Endothelial cell of umbilical vein (primary cell): ENCODE data around the gene SUPT5H.

Experiments used
- EZH2 ChIP-seq: IDR thresholded peaks from 2 replicates; pipeline ENCODE4 v1.6.1; 2012; ENCODE audit warnings: borderline replicate concordance, low read depth, mild to moderate bottlenecking, moderate library complexity, low read length, inconsistent platforms; ENCODE audit not compliant: severe bottlenecking
- FOS ChIP-seq: IDR thresholded peaks from 2 replicates; pipeline ENCODE4 v1.6.1; 2011; ENCODE audit warnings: mild to moderate bottlenecking, low read length, moderate library complexity, borderline replicate concordance; ENCODE audit not compliant: insufficient read depth
- GATA2 ChIP-seq: IDR thresholded peaks from 2 replicates; pipeline ENCODE4 v1.7.0; 2011; ENCODE audit warnings: low read depth, mild to moderate bottlenecking, moderate library complexity, mixed read lengths, low read length; ENCODE audit not compliant: insufficient read length, insufficient read depth
- MYC ChIP-seq: IDR thresholded peaks from one replicate; pipeline ENCODE4 v1.6.1; 2011; ENCODE audit warnings: mild to moderate bottlenecking, low read depth, low read length
- POLR2A ChIP-seq: IDR thresholded peaks from 2 replicates; pipeline ENCODE4 v1.6.1; 2012; ENCODE audit warnings: low read depth, mild to moderate bottlenecking, control low read depth, low read length
- POLR2AphosphoS5 ChIP-seq: IDR thresholded peaks from 2 replicates; pipeline ENCODE4 v1.6.1; 2012; ENCODE audit warnings: low read depth, mild to moderate bottlenecking, control low read depth, low read length, moderate library complexity; ENCODE audit not compliant: insufficient read depth
- TF ChIP-seq, protein P1 (sequence below), 2 donors: IDR thresholded peaks; 1 replicate in 1 of 2; 2 replicates in 1 of 2; pipeline ENCODE4 v1.5.1; 2011; ENCODE audit warnings: low read length in 2 of 2, mild to moderate bottlenecking in 2 of 2, moderate library complexity in 2 of 2, control low read depth in 1 of 2, inconsistent platforms in 1 of 2, low read depth in 1 of 2; ENCODE audit not compliant: insufficient read depth in 1 of 2; ENCODE audit errors: extremely low read depth in 1 of 2
- TF ChIP-seq, protein P2 (sequence below): IDR thresholded peaks from 2 replicates; pipeline ENCODE4 v1.6.1; 2011; ENCODE audit not compliant: insufficient read depth, insufficient read length

DNA sequence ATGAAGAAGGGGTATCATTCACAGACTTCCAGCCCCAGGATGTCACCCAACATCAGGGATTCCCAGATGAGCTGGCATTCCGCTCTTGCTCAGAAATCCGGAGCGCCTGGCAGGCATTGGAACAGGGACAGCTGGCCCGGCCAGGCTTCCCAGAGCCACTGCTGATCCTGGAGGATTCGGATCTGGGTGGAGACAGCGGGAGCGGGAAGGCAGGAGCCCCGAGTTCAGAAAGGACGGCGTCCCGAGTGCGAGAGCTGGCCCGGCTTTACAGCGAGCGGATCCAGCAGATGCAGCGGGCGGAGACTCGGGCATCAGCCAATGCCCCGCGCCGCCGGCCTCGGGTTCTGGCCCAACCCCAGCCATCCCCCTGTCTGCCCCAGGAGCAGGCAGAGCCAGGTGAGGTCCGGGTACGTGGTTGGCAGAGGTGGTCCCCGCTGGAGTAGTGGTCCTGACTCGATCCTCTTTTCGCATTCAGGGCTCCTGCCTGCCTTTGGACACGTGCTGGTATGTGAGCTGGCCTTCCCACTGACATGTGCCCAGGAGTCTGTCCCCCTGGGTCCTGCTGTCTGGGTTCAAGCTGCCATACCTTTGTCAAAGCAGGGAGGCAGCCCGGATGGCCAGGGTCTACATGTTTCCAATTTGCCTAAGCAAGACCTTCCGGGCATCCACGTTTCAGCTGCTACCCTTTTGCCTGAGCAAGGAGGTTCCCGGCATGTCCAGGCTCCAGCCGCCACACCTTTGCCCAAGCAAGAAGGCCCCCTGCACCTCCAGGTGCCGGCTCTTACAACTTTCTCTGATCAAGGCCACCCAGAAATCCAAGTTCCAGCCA, 21.9 kb upstream of the SUPT5H start:
- TF ChIP-seq, protein P1, sequence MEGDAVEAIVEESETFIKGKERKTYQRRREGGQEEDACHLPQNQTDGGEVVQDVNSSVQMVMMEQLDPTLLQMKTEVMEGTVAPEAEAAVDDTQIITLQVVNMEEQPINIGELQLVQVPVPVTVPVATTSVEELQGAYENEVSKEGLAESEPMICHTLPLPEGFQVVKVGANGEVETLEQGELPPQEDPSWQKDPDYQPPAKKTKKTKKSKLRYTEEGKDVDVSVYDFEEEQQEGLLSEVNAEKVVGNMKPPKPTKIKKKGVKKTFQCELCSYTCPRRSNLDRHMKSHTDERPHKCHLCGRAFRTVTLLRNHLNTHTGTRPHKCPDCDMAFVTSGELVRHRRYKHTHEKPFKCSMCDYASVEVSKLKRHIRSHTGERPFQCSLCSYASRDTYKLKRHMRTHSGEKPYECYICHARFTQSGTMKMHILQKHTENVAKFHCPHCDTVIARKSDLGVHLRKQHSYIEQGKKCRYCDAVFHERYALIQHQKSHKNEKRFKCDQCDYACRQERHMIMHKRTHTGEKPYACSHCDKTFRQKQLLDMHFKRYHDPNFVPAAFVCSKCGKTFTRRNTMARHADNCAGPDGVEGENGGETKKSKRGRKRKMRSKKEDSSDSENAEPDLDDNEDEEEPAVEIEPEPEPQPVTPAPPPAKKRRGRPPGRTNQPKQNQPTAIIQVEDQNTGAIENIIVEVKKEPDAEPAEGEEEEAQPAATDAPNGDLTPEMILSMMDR (IDR thresholded peaks at IDR 0.05; ENCODE audit: extremely low read depth in 1 of 2, insufficient read depth in 1 of 2, low read depth in 1 of 2, low read length in 2 of 2), result no peak
- TF ChIP-seq EZH2, result no peak
- TF ChIP-seq POLR2A, result no peak
- TF ChIP-seq, protein P2, sequence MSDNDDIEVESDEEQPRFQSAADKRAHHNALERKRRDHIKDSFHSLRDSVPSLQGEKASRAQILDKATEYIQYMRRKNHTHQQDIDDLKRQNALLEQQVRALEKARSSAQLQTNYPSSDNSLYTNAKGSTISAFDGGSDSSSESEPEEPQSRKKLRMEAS, result no peak
- no peak for TF ChIP-seq POLR2AphosphoS5
- TF ChIP-seq MYC, result no peak
- no peak for TF ChIP-seq GATA2
- TF ChIP-seq FOS, result no peak
